Activated T-cell treated with anti-CD3 and anti-CD28 coated beads, Interleukin-2, amount 50 U/mL, for 72 hours (primary cell): ENCODE data around the gene BATF. TPM values are rescaled to one million over a fixed set of nuclear protein-coding genes. Genes with fewer than 3 reads are reported as not detected.

ENCODE experiments used
- ATAC-seq, 2 donors: fragments of 150-1000 bp; cut with Tn5 transposase; replicated peaks in 1 of 2; 2 replicates each; pipeline ENCODE4 v1.10.0; 2021; ENCODE audit warnings: moderate library complexity in 2 of 2, mild to moderate bottlenecking in 1 of 2
- DNase-seq, 2 donors: peaks; one replicate each; pipeline ENCODE4 v3.0.0; 2021 to 2022; ENCODE audit warnings: mixed read lengths in 1 of 2
- H3K27ac Mint-ChIP-seq: one replicate; pipeline ENCODE4 v1.8.0; 2022; ENCODE audit warnings: mild to moderate bottlenecking, moderate library complexity, mixed read lengths
- H3K27me3 Mint-ChIP-seq: one replicate; pipeline ENCODE4 v1.8.0; 2022; ENCODE audit warnings: low read depth, mixed read lengths
- H3K36me3 Mint-ChIP-seq, 2 donors: one replicate each; pipeline ENCODE4 v1.8.0; 2022; ENCODE audit warnings: mixed read lengths in 2 of 2, mild to moderate bottlenecking in 1 of 2; ENCODE audit not compliant: insufficient read depth in 2 of 2
- H3K4me1 Mint-ChIP-seq: one replicate; pipeline ENCODE4 v1.8.0; 2022; ENCODE audit warnings: low read depth, mixed read lengths
- H3K4me3 Mint-ChIP-seq, 2 donors: one replicate each; pipeline ENCODE4 v1.8.0; 2022; ENCODE audit warnings: mild to moderate bottlenecking in 2 of 2, mixed read lengths in 2 of 2, moderate library complexity in 2 of 2
- H3K9me3 Mint-ChIP-seq, 2 donors: one replicate each; pipeline ENCODE4 v1.8.0; 2022; ENCODE audit warnings: mixed read lengths in 2 of 2
- total RNA-seq, 2 donors: library from RNA; stranded (reverse); gene quantifications; one replicate each; pipeline ENCODE4 v1.2.3, GENCODE V29; 2022

BATF gene
- total RNA-seq, 2 donors from 2014 or later, result 171 to 185 TPM

DNA sequence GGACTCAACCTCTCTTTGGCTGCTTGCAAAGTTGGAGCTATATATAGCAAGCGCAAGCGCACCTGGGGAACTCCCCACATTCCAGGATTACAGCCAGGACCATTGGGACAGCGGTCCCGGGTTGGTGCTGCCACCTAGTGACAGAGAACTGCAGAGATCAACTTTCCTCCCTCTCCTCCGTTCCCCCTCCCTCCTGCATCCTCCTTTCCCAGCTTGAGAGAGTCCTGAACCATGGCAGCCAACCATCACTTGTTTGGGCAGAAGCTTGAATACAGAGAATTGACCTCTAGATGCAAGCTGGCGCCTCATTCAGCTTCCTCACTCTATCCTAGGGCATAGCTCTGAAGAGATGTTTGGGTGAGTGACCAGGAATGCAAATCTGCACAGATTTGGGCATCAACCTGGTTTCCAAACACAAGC lies 38.8 kb downstream of the BATF start:
- ATAC-seq, result no peak
- H3K4me1 Mint-ChIP-seq, result peaks cover 96% of the 10 kb centered on the region
- no peak overlapping the region for H3K27ac Mint-ChIP-seq
- peak overlapping the region; percentile 77 to 85 for H3K4me3 Mint-ChIP-seq
- peaks cover 4 to 7% of the 10 kb centered on the region in 2 donors for H3K9me3 Mint-ChIP-seq
- H3K36me3 Mint-ChIP-seq, result peaks cover 3 to 20% of the 10 kb centered on the region in 2 donors
- DNase-seq, result peak; percentile 38 to 60
- H3K27me3 Mint-ChIP-seq, result no peaks in the 10 kb centered on the region

- ATAC-seq (peak; percentile 71 to 73), DNase-seq (peak; percentile 85 to 89)
- H3K27ac Mint-ChIP-seq, result peak overlapping the region; percentile 95
- H3K27me3 Mint-ChIP-seq, result no peaks in the 10 kb centered on the region
- peaks cover 6 to 22% of the 10 kb centered on the region in 2 donors for H3K36me3 Mint-ChIP-seq
- peak overlapping the region; percentile 77 to 85 for H3K4me3 Mint-ChIP-seq
- peaks cover 96% of the 10 kb centered on the region for H3K4me1 Mint-ChIP-seq
- peaks cover 4 to 5% of the 10 kb centered on the region in 2 donors for H3K9me3 Mint-ChIP-seq
These were observed 39.8 kb downstream of the BATF start for GRCh38 chr14:75562089-75562488.

DNA sequence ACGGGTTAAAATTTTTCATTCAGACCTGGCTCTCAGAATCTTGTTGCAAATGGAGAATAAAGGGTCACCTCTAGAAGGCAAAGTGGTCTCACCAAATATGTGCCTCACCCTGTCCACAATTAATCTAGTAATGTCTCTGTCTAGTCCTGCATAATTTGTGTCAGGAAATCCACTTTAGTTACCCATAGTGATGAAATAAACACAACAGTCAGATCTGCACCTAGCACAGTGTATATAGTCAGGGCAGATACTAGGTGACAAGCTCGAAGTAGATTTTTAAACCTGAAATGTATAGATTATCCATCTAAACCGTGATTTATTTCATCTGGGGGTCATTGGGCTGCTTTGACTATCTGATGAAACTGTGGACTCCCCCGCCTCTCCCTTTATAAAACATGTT lies 40.2 kb downstream of the BATF start:
- H3K4me3 Mint-ChIP-seq, result peak overlapping the region; percentile 77 to 85

DNA sequence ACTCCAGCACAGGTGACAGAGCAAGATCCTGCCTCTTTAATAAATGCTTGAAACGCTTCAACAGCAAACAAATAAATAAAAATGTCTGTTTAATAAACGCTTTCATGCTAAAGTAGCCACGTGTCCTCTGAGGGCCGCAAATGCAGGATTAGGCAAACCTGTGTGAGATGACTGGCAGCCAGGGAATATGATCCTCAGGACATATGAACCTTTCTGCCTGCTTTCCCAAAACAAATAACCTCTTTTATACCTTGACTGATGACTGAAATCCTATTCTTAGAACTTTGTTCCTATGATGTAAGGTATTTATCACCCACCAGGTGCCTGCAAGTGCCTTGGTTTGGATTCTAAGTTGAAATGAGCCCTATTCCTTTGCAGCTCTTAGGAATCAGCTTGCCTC lies 41.7 kb downstream of the BATF start:
- no peak for ATAC-seq
- H3K27ac Mint-ChIP-seq, result no peak overlapping the region
- H3K4me1 Mint-ChIP-seq, result peaks cover 99% of the 10 kb centered on the region

More for the DNA sequence above, 40.2 kb downstream of the BATF start:
- H3K4me1 Mint-ChIP-seq, result peaks cover 98% of the 10 kb centered on the region
- H3K27ac Mint-ChIP-seq, result peak overlapping the region; percentile 95
- H3K9me3 Mint-ChIP-seq, result peaks cover 4 to 5% of the 10 kb centered on the region in 2 donors
- DNase-seq (no peak), ATAC-seq (peak; percentile 33 to 42)
- H3K36me3 Mint-ChIP-seq, result peaks cover 6 to 22% of the 10 kb centered on the region in 2 donors
- H3K27me3 Mint-ChIP-seq, result no peaks in the 10 kb centered on the region

GRCh38 chr14:75565056-75565455 lies 42.8 kb downstream of the BATF start:
- H3K4me1 Mint-ChIP-seq, result peaks cover 99% of the 10 kb centered on the region
- DNase-seq (no peak), ATAC-seq (no peak)
- peak overlapping the region in 1 of 2 donors; percentile 85 for H3K4me3 Mint-ChIP-seq
- H3K36me3 Mint-ChIP-seq, result peaks cover 4 to 16% of the 10 kb centered on the region in 2 donors
- peaks cover 4 to 5% of the 10 kb centered on the region in 2 donors for H3K9me3 Mint-ChIP-seq
- H3K27ac Mint-ChIP-seq, result no peak overlapping the region
- H3K27me3 Mint-ChIP-seq, result no peaks in the 10 kb centered on the region

More for the DNA sequence above, 41.7 kb downstream of the BATF start:
- no peak overlapping the region for H3K4me3 Mint-ChIP-seq
- peaks cover 4 to 5% of the 10 kb centered on the region in 2 donors for H3K9me3 Mint-ChIP-seq
- DNase-seq, result no peak
- no peaks in the 10 kb centered on the region for H3K27me3 Mint-ChIP-seq
- peaks cover 4 to 20% of the 10 kb centered on the region in 2 donors for H3K36me3 Mint-ChIP-seq

DNA sequence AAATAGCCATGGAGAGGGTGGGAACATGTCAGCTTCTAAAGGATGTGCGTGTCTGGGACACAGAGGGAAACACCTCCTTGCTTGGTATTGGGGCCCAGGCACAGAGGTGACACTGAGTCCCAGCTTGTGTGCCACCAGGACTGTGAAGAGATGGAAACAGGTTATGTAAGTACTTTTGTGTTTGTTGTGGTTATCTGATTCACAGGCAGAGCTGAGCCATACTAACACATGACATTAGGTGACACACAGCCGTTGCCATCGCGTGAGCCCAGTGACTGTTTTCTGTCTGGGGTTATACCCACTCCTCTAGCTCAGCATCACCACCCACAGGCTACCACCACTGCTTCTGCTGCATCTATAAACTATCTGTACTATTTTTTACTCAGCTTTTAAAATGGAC lies 44.1 kb downstream of the BATF start:
- peak overlapping the region; percentile 85 to 88 for H3K4me3 Mint-ChIP-seq
- H3K36me3 Mint-ChIP-seq, result peaks cover 9 to 16% of the 10 kb centered on the region in 2 donors
- peak; percentile 79 to 83 for ATAC-seq
- H3K27me3 Mint-ChIP-seq, result no peaks in the 10 kb centered on the region
- peaks cover 4 to 5% of the 10 kb centered on the region in 2 donors for H3K9me3 Mint-ChIP-seq
- DNase-seq, result peak; percentile 85 to 93
- peaks cover 99% of the 10 kb centered on the region for H3K4me1 Mint-ChIP-seq
- H3K27ac Mint-ChIP-seq, result peak overlapping the region; percentile 83

DNA sequence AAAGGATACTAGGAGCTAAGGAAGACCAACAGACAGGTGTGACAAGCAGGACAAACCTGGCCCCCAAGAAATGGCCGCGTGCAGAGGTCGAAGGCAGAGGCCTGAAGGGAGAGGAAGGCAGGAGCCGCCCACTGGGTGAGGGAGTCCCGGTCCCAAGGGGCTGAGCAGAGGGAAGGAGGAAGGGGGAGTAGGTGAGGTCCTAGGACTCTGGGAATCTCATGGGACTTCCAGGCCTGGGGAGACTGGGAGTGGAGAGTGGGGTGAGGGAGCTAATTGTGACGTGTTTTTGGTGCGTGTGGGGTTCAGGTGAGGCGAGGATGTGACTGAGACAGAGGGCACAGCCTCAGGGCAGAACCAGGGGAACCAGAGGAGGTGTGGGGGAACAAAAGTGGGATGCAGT lies 44.5 kb downstream of the BATF start:
- Mint-ChIP-seq H3K27ac (peak overlapping the region; percentile 83), H3K27me3 (peaks cover 2% of the 10 kb centered on the region), H3K36me3 (peaks cover 9 to 16% of the 10 kb centered on the region in 2 donors), H3K9me3 (peaks cover 3% of the 10 kb centered on the region in 2 donors), H3K4me1 (peaks cover 99% of the 10 kb centered on the region), H3K4me3 (peak overlapping the region; percentile 85 to 88)
- DNase-seq, result no peak
- ATAC-seq, result peak; percentile 5 to 6

DNA sequence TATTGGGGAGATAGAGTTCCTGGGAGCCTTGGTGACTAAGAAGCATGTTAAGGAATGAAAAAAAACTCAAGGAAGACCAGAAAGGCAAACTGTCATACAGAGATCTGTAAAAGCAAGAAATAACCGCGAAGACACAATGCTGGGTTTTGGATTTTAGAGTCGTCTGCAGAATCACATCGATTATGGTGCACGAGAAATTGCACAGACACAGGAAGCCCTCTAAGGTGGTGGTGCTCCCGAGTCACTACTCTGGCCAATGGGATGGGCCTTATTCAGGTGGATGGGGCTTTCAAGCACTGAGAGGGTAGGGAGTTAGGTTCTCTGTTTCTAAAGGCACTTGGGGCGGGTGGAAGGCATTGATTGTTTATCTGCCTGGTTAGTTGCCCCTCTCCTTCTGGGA lies 45.9 kb downstream of the BATF start:
- Mint-ChIP-seq H3K4me1 (peaks cover 92% of the 10 kb centered on the region), H3K36me3 (peaks cover 9 to 14% of the 10 kb centered on the region in 2 donors), H3K9me3 (no peaks in the 10 kb centered on the region), H3K27ac (peak overlapping the region; percentile 92), H3K4me3 (peak overlapping the region; percentile 80 to 85), H3K27me3 (peaks cover 8% of the 10 kb centered on the region)
- DNase-seq, result no peak
- ATAC-seq, result peak in 1 of 2 donors; percentile 3

DNA sequence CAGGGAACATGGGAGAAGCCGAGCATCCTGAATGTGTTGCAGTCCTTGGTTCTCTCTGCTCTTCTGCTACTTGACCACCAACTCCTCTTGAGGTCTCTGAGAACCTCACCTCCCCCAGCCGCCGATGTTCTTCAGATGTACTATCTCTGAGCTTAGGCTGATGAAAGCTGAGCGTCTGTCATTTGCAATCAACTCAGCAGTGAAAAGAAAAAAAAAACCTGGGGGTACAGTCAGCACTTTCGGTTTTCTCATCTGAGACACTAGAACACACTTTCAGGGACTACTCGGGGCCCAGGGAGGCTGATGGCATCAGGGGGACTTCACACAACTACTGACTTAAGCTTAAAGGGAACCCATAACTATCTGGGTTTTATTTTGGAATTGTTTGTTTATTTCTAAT lies 46.5 kb downstream of the BATF start:
- Mint-ChIP-seq H3K36me3 (peaks cover 9 to 13% of the 10 kb centered on the region in 2 donors), H3K27me3 (peaks cover 8% of the 10 kb centered on the region), H3K4me3 (peak overlapping the region; percentile 80 to 85), H3K9me3 (no peaks in the 10 kb centered on the region), H3K4me1 (peaks cover 86% of the 10 kb centered on the region), H3K27ac (peak overlapping the region; percentile 76)
- DNase-seq (peak; percentile 65 to 67), ATAC-seq (peak; percentile 25 to 32)

GRCh38 chr14:75570797-75571196 lies 48.5 kb downstream of the BATF start:
- Mint-ChIP-seq H3K9me3 (no peaks in the 10 kb centered on the region), H3K4me1 (peaks cover 67% of the 10 kb centered on the region), H3K4me3 (peak overlapping the region; percentile 54 to 59), H3K36me3 (peaks cover 9 to 11% of the 10 kb centered on the region in 2 donors), H3K27me3 (peaks cover 8% of the 10 kb centered on the region), H3K27ac (peak overlapping the region; percentile 74)
- DNase-seq (peak; percentile 51 to 66), ATAC-seq (peak; percentile 30 to 52)

DNA sequence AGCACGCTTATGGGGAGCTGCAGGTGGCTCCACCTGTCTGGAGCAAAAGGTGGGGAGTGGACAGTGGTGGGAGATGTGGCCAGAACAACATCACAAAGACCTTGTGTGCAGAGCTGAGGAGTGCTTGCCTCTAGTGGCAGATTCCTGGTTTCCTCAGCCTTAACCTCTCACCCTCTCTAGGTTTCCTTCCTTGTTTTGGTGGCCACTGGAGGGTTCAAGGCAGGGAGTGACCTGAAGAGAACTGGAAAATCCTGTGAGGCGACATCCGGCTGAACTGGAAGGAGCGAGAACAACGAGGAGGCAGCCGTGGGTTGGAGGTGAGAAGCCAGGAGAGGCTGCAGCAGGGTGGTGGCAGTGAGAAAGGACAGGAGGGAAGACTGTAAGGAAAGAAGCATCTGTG lies 49.8 kb downstream of the BATF start:
- Mint-ChIP-seq H3K27ac (no peak overlapping the region), H3K4me3 (no peak overlapping the region), H3K27me3 (peaks cover 8% of the 10 kb centered on the region), H3K9me3 (no peaks in the 10 kb centered on the region), H3K4me1 (peaks cover 60% of the 10 kb centered on the region), H3K36me3 (peaks cover 4% of the 10 kb centered on the region in 2 donors)
- ATAC-seq, result no peak
- no peak for DNase-seq

DNA sequence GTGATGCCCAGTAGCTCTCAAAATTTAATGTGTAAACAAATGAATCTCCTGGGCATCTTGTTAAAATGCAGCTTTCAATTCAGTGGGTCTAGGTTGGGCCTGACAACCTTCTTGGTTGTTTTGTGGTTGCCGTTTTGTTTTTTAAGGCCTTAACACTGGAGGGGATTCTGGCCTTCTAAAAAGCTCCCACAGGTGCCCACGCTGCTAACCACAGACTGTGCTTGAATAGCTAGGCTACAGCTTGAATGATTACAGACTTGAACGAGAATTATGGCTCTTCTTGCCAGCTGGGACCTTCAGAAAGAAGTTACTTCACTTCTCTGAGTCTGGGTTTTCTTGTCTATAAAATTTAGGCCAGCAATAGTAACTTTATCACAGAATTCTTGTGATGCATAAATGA lies 54.8 kb downstream of the BATF start:
- Mint-ChIP-seq H3K27me3 (peaks cover 2% of the 10 kb centered on the region), H3K27ac (no peak overlapping the region), H3K4me1 (peaks cover 34% of the 10 kb centered on the region), H3K9me3 (no peaks in the 10 kb centered on the region), H3K4me3 (peak overlapping the region in 1 of 2 donors; percentile 91), H3K36me3 (no peaks in the 10 kb centered on the region)
- DNase-seq (peak in 1 of 2 donors; percentile 37), ATAC-seq (peak in 1 of 2 donors; percentile 33)

DNA sequence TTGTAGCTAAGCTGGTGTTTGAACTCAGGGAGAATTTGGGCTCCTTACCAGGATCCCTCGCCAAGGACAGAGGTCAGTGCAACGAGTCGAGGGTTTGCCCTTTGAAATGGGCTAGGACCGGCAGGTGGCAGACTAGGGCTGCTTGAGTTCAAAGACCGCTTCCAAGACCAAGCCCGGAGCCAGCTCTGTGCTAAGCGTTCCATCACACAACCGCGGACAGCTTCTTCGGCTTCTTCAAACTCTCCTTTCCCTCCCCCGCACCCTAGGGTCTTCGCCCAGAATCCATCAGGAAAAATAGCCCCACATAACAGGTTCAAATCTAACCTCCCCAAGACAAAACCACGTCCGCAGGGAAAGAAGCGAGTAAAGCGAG lies 55.4 kb downstream of the BATF start:
- DNase-seq (peak; percentile 79 to 82), ATAC-seq (peak; percentile 89 to 93)
- H3K27me3 Mint-ChIP-seq, result no peaks in the 10 kb centered on the region
- no peaks in the 10 kb centered on the region for H3K9me3 Mint-ChIP-seq
- H3K36me3 Mint-ChIP-seq, result no peaks in the 10 kb centered on the region
- H3K4me3 Mint-ChIP-seq, result peak overlapping the region in 1 of 2 donors; percentile 91
- peak overlapping the region; percentile 69 for H3K27ac Mint-ChIP-seq
- H3K4me1 Mint-ChIP-seq, result peaks cover 30% of the 10 kb centered on the region
